GM21619 (cell line): ENCODE results near the gene KRTAP1-1.
"Not testable (repeated sequence)": the region's sequence is repeated elsewhere in the genome, so short reads cannot be mapped to it uniquely, and the experiment has no call there.

ENCODE experiments used
- ATAC-seq: cut with Tn5 transposase; IDR thresholded peaks from one replicate; pipeline ENCODE4 v1.9.1; 2021; ENCODE audit not compliant: unreplicated experiment

Gene KRTAP1-1

DNA sequence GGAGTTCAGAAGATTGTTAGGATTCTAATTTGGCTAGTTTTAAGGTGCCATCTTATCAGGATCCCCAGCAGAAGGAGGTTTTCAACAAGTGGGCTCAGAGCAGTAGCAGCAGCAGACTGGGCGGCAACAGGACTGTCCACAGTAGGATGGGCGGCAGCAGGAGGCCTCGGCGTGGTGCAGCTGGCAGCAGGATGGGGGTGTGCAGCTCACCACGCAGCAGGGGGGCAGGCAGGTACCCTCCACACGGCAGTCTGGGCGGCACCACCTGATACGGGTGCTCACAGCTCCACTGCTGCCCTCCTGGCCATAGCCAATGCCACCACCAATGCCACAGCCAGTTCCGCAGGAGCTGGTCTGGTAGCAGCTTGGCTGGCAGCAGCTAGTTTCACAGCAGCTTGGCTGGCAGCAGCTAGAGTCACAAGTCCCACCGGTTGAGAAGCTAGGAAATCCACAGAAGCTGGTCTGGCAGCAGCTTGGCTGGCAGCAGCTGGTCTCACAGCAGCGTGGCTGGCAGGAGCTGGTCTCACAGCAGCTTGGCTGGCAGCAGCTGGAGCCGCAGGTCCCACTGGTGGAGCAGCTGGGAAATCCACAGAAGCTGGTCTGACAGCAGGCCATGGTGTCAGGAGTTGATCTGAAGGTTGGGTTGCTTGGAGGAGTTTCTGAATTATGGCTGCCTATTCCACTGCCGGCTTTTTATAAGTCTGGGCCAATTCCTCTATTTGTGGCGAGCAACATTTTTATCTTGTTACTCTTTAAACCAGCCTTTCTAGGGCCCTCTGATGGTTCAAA, at the start of gene KRTAP1-1:
KRTAP1-1 (minus strand) TSS at position 668 of the 789 bp plus-strand sequence; CDS start at position 615, 53 bp downstream.
- ATAC-seq: not testable (repeated sequence)

DNA sequence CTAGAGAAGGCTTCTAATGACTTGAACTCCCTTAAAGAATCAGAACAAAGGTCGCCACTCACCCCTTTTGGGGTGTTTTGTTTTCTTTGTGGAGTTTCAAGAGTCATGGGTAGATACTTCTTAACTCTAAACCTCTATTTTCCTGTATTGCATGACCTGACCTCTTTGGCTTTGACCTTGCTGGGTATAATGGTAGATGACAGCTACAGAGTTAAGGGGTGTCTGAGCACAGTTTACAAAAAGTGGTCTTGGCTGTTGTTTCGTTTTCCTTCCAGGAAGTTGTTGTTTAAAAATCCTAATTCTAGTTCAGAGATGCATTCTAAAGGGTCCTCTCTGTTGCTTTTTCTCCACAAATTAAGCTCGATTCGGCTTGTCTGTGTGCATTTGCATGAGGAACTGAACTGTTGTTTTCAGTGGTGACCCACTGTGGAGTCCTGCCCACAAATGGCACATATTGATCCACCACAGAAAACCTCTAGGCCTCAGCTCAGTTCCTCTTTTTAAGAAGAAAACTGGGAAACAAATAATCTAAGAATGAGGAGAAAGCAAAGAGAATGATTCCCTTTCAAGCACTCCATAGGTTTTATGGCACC, 47.6 kb upstream of the KRTAP1-1 start:
- ATAC-seq: not testable (repeated sequence)

DNA sequence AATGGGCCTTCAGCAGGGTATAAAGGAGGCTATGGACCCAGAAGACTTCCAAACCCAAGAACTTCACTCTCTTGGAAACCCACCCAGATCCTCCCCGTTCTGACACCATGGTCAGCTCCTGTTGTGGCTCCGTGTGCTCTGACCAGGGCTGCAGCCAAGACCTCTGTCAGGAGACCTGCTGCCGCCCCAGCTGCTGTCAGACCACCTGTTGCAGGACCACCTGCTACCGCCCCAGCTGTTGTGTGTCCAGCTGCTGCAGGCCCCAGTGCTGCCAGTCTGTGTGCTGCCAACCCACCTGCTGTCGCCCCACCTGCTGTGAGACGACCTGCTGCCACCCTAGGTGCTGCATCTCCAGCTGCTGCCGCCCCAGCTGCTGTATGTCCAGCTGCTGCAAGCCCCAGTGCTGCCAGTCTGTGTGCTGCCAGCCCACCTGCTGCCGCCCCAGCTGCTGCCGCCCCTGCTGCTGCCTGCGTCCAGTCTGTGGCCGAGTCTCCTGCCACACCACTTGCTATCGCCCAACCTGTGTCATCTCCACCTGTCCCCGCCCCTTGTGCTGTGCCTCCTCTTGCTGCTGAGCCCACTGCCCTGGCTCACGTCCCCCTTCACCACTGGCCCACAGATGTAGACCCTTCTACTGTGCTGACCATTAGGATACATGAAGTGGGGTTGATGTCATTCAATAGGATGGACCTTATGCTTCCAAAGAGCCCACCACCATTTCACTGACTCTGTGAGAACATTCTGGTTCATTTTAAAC, 43.0 kb upstream of the KRTAP1-1 start, which contains the start of gene KRTAP4-7:
KRTAP4-7 (plus strand) TSS at position 51 of the 757 bp plus-strand sequence; CDS start at position 108, 57 bp downstream.
- ATAC-seq: not testable (repeated sequence)

GRCh38 chr17:41083427-41083826, 42.2 kb upstream of the KRTAP1-1 start:
- ATAC-seq: not testable (repeated sequence)

DNA sequence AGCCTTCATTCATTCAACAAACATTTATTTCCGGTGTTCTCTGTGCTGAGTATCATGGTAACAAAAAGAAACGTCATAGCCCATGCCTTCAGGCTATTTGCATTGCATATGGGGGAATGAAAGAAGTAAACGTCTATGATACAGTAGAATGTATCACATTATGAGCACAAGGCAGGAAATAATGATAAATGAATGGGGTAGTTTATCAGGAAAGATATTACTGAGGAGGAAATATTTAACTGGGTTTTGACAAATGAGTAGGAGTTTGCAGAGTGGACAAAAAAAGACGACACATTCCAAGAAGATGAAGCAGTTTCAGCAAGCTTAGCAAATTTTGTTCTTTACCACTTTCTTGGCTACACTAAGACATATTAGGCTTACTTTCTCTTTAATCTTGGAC, 41.4 kb upstream of the KRTAP1-1 start:
- no peak for ATAC-seq

- no peak for ATAC-seq
Measured at GRCh38 chr17:41076788-41077187, 35.5 kb upstream of the KRTAP1-1 start.

- no peak for ATAC-seq
Measured at GRCh38 chr17:41073676-41074075, 32.4 kb upstream of the KRTAP1-1 start.

- ATAC-seq: no peak
Measured at GRCh38 chr17:41071606-41072360, 30.5 kb upstream of the KRTAP1-1 start.

GRCh38 chr17:41069031-41069430, 27.8 kb upstream of the KRTAP1-1 start:
- ATAC-seq: no peak

- ATAC-seq: no peak
Measured at GRCh38 chr17:41067281-41067680, 26.0 kb upstream of the KRTAP1-1 start.

GRCh38 chr17:41065829-41066624, 24.8 kb upstream of the KRTAP1-1 start, which contains the start of gene KRTAP2-4:
Gene KRTAP2-4, minus strand, starts transcription at chr17:41065879. Its CDS starts 34 bp downstream, at chr17:41065845.
- no peak for ATAC-seq

DNA sequence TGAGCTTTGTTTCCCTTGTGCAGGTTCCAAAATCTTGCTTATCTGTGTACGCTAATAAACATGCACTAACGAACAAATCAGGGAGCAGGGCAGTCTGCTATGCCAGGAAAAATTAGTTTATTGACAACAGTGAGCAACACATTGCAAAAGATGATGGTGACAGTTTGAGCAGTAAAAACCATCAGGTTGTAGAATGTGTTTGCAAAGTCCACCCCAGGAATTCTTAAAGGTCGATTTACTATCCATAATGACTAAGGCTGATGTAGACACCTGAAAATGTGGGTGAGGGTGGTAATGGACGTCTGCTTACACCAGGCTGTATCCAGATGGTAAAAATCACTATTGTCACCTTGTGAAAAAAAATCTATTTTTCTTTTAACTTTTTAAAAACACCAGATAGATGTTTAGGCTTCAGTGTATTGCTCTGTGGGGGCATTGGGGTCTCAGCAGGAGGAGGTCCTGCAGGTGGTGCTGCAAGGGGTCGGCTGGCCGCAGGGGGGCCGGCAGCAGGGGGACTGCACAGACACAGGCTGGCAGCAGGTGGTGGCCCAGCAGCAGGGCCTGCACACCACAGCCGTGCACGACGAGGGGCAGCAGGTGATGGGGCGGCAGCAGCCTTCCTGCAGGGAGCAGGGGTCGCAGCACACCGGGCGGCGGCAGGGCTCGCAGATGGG, 23.9 kb upstream of the KRTAP1-1 start:
- not testable (repeated sequence) for ATAC-seq

DNA sequence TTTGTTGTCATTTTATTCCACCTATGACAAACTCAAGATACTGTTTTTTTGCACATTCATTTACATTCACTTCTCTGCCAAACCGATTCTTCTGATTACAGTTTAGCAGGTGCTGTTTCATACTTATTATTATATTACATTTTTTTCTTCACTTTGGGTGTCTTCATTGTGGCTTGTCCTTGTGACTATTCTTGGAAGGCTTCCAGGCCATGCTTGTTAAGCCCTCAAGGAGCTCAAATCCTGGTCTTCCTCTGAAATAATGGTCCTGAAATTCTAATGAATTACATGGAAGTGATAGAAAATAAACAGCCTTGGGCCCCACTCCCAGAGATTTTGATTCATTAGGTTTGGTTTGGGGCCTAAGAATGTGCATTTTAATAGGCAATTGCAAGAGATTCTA, 23.1 kb upstream of the KRTAP1-1 start:
- no peak for ATAC-seq

DNA sequence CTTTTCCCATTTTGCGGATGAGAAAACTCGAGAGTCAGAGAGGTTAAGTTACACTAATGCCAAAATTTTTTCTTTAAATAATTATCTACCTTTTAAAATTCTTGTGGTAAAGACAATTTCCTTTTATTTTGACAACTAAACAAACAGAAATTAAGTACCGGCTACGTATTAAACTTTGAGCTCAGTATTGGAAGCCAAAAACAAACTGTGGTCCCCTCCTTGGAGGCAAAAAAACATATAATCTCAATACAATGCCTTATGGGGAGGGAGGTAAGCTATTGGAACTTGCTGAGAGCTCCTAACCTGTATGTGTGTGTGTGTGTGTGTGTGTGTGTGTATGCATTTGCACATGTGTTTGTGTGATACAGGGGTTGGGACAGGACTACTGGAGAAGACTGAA, 22.2 kb upstream of the KRTAP1-1 start:
- no peak for ATAC-seq

GRCh38 chr17:41061964-41062363, 20.7 kb upstream of the KRTAP1-1 start:
- ATAC-seq: no peak

DNA sequence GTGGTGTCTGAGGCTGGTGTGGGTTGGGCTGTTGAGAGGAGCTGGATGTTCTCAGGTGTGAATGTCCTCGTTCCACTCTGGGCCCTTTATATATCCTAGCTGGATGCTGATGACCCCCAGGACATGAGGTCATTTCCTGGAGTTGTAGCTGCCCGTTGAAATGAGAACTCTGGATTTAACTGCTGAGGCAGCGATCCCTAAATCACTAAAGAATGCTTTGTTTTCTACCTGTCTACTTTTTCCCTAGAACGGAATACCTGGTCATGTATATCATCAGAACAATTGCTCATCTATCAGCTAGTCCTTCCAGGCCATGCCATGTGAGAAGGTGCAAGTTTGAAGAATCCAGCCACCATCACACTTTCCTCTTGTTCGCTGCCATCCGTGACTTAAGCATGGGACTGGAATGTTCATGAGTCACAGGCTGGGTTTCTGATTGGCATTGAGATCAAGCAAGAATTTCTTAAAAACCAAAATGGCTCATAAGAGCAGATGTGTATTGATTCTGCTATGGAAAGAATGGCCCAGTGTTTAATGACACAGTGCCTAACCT, 18.9 kb upstream of the KRTAP1-1 start, which contains the start of gene KRTAP2-3:
KRTAP2-3 (minus strand) TSS at position 63 of the 553 bp plus-strand sequence. CDS start 64 bp downstream, outside the sequence.
- ATAC-seq: no peak

DNA sequence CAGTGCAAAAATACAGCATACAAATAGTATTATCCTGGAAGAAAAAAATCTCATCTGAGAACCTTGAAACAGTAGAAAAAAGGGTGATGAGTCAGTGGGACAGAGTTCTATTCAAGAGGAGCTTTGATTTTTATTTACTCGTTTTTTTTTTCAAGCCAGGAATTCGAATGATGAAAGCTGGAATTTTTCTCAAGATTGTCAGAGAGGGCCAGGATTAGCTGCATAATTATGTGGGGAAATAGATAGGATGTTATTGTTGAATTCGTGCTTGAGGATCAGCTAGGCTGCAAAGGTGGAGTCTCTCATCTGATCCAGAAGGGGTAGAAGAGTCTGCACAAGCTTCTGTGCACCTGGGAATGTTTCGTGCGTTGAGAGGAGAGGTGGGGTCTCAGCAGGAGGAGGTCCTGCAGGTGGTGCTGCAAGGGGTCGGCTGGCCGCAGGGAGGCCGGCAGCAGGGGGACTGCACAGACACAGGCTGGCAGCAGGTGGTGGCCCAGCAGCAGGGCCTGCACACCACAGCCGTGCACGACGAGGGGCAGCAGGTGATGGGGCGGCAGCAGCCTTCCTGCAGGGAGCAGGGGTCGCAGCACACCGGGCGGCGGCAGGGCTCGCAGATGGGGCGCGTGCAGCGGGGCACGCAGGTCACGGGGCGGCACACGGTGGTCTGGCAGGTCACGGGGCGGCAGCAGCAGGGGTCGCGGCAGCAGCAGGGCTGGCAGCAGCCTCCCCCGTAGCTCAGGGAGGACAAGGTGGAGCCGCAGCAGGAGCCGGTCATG, 18.2 kb upstream of the KRTAP1-1 start:
- not testable (repeated sequence) for ATAC-seq

DNA sequence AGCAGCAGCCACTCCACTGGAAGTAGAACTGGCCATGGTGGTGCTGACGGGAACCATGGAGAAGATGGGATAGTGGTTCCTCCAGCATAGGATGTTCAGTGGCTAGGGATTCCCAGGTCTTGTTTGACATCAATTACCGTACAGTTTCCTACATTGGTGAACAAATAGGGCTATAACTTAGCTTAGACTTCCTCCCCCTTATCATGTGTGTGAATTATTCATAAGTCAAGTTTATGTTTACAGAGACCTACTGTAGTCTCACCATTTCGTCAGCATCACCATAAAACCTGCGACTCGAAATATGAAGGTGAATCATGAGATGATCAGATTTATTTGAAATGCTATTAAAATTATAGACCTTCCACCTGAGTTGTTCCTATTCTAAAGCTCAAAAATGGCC, 17.5 kb upstream of the KRTAP1-1 start:
- no peak for ATAC-seq
